HUES6 (cell line): ENCODE results near the gene SLC9A9.

Experiments
- H3K27ac ChIP-seq: 2 replicates; pipeline ENCODE4 v1.7.0; 2013; ENCODE audit warnings: low read depth, mild to moderate bottlenecking, low read length, inconsistent platforms
- H3K27me3 ChIP-seq: 2 replicates; pipeline ENCODE4 v1.6.1; 2013; ENCODE audit warnings: low read length; ENCODE audit not compliant: control insufficient read depth, insufficient read depth
- H3K36me3 ChIP-seq: 2 replicates; pipeline ENCODE4 v1.6.1; 2013; ENCODE audit warnings: low read length; ENCODE audit not compliant: control insufficient read depth, insufficient read depth
- H3K4me1 ChIP-seq: 2 replicates; pipeline ENCODE4 v1.6.1; 2013; ENCODE audit warnings: low read length; ENCODE audit not compliant: control insufficient read depth, insufficient read depth
- H3K4me3 ChIP-seq: 2 replicates; pipeline ENCODE4 v1.5.1; 2013; ENCODE audit warnings: low read depth, low read length
- H3K9ac ChIP-seq: one replicate; pipeline ENCODE4 v1.6.1; 2013; ENCODE audit warnings: mild to moderate bottlenecking, low read length
- H3K9me3 ChIP-seq: 2 replicates; pipeline ENCODE4 v1.6.1; 2013; ENCODE audit warnings: low read depth, low read length; ENCODE audit not compliant: control insufficient read depth, insufficient read depth

SLC9A9 gene

DNA sequence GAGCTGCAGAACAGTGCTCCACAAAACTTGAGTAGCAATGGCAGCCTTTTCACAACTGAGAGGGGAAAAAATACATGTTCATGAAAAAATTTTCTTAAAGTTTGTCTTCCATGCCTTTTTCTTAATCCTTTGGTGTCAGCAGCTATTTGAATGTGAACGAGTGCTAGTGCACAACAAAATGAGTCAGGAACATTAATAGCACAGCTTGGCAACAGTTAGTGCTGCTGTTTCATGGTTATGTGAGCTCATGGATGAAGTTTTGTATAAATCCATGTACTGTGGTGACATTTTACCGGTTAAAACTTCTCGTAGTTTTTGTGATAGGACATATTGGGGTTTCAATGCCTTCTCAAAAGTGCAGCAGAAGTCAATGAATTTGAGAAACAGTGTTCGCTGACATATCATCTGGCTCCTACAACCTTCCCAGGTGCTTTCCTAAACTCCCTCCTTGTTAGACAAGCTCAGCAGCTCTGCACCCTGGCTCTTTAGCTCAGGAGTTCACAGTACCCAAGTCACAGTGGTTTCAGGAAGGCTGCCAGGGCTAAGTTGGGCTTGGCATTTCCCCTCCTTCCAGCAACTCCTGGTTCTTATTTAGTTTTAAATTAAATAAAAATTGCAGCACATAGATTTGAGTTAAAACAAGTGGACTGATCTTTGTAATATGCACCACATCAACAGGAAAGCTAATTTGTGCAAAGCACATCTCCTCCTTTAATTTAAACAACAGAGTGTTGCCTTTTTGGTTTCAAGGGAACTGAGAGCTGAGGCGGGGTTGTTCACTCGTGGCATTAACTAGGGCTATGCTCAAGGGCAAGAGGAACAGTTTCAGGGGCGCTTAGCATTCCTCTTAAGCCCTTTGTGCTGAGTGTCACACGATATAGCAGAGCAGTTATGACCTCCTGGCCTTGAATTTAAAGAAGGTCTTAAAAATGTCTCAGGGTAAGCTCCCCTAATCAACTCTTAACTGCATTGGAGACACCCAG lies 365.9 kb downstream of the SLC9A9 start:
- H3K36me3 ChIP-seq: no peaks in the 10 kb centered on the region
- peaks cover 11% of the 10 kb centered on the region for H3K4me1 ChIP-seq
- H3K4me3 ChIP-seq: no peak overlapping the region
- H3K27ac ChIP-seq: no peak overlapping the region
- no peaks in the 10 kb centered on the region for H3K9me3 ChIP-seq
- H3K9ac ChIP-seq: no peak overlapping the region
- H3K27me3 ChIP-seq: no peaks in the 10 kb centered on the region

DNA sequence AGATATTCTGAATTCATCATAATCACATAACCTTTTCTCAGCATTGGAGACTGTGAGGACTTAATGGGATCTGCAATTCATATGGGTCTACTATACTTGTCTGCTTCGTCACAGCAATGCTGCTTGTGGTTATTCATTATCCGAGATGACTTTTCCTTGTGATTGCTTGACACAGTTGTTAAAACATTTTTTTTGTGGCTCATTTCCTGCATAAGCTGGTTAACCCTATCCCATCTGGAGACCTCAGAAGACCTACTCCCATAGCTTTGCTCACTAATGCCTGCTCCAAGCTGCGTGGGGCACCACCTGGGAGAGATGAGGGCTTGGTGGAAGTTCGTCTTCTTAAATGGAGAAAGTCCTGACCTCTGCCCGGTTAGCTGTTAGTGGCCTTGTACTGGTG lies 367.9 kb downstream of the SLC9A9 start:
- Histone ChIP-seq H3K27ac (no peak overlapping the region), H3K4me3 (no peak overlapping the region), H3K4me1 (peaks cover 12% of the 10 kb centered on the region), H3K9me3 (no peaks in the 10 kb centered on the region), H3K27me3 (no peaks in the 10 kb centered on the region), H3K9ac (no peak overlapping the region), H3K36me3 (no peaks in the 10 kb centered on the region)

DNA sequence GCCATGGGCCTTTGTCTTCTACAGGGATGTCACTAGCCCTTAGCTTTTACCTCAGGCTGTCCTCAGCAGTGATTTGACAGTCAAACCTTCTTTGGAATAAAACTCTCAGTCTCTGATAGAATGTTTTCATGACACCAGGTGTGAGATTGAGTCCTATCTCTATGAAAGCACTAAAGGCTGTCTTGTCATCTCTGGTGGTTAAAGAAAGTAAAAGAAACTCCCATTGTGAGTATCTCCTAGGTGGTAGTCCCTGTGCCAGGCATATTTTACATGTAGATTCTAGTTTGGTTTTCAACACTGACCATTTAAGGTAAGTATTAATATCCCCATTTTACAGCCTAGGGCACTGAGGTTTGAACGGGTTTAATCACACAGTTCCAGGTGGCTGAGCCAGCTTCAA lies 368.5 kb downstream of the SLC9A9 start:
- Histone ChIP-seq H3K27ac (no peak overlapping the region), H3K4me3 (no peak overlapping the region), H3K27me3 (no peaks in the 10 kb centered on the region), H3K9ac (no peak overlapping the region), H3K36me3 (no peaks in the 10 kb centered on the region), H3K4me1 (peaks cover 12% of the 10 kb centered on the region), H3K9me3 (no peaks in the 10 kb centered on the region)

DNA sequence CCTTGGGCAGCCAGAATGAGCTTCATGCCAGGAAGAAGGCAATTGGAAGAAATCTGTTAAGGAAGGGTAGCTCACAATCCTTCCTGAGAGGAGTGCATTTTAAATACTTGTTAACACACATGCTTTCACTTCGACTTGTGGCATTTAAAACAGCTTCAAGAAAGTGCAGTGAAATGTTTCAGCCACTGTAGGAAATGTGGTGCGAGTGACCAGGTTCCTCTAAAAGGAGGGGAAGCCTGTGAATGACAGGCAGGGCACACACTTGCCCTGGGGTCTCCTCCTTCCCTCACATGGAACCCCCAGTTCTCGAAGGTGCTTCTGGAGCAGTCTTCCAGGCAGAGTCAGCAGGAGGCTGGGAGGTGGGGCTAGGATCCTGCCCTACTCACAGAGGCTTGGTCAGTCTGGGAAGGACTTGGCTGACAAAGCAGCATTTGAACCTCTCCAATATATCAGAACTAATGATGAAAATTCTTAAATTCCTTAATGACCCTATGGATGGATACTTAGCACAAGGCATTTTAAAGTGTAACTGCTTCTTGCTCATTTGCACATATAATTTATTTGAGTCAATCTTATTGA lies 370.1 kb downstream of the SLC9A9 start:
- Histone ChIP-seq H3K4me3 (no peak overlapping the region), H3K9me3 (no peaks in the 10 kb centered on the region), H3K36me3 (no peaks in the 10 kb centered on the region), H3K9ac (no peak overlapping the region), H3K4me1 (peaks cover 12% of the 10 kb centered on the region), H3K27me3 (no peaks in the 10 kb centered on the region), H3K27ac (no peak overlapping the region)

DNA sequence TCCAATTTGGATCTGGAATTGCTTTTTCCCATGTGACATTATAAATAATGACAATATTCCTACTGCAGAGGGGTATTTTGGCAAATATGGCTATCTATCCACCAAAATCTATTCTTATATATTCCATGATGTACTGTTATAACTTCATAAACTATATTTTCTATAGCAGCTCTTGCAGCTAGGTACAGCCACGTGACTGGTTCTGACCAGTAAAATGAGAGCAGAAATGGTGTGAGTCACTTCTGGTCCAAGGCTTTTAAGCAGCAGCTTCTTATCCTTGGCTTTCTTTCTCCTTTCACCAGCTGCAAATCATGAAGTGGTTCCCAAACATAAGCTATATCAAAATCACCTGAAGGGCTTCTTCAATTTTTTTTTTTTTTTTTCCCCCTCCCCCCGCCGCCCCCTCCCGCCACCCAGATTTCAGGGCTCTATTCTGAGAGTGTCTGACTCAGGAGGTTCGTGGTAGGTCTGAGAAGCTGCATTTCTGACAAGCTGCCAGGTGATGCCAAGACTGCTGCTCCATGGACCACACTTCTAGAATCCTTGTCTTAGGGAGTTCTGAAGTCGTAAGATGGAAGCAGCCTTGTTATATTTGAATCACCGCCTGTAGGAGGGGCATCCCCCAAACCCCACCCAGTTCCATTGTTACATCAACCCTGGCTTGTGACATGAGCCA lies 371.2 kb downstream of the SLC9A9 start:
- Histone ChIP-seq H3K27me3 (no peaks in the 10 kb centered on the region), H3K9me3 (no peaks in the 10 kb centered on the region), H3K9ac (no peak overlapping the region), H3K36me3 (no peaks in the 10 kb centered on the region), H3K27ac (no peak overlapping the region), H3K4me1 (peaks cover 19% of the 10 kb centered on the region), H3K4me3 (no peak overlapping the region)

DNA sequence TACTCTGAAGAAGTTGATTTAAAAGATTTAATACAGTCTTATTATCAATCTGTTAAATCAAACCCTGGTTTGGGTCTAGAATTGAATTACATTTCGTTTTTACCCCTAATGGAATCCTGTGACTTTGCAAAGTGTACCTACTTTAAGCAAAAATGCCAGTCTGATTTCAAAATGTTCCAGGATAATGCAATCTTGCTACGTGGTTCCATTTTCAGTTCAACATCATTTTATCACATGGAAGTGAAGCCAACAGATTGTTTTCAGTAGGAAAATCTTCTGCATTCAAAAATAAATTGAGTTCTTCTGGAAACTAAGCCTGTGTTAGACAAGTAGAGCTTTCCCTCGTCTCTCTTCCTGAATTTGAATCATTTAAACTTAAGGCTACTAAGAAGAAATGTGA lies 372.3 kb downstream of the SLC9A9 start:
- Histone ChIP-seq H3K4me3 (no peak overlapping the region), H3K27ac (no peak overlapping the region), H3K9me3 (no peaks in the 10 kb centered on the region), H3K9ac (no peak overlapping the region), H3K27me3 (no peaks in the 10 kb centered on the region), H3K4me1 (peaks cover 29% of the 10 kb centered on the region), H3K36me3 (no peaks in the 10 kb centered on the region)

DNA sequence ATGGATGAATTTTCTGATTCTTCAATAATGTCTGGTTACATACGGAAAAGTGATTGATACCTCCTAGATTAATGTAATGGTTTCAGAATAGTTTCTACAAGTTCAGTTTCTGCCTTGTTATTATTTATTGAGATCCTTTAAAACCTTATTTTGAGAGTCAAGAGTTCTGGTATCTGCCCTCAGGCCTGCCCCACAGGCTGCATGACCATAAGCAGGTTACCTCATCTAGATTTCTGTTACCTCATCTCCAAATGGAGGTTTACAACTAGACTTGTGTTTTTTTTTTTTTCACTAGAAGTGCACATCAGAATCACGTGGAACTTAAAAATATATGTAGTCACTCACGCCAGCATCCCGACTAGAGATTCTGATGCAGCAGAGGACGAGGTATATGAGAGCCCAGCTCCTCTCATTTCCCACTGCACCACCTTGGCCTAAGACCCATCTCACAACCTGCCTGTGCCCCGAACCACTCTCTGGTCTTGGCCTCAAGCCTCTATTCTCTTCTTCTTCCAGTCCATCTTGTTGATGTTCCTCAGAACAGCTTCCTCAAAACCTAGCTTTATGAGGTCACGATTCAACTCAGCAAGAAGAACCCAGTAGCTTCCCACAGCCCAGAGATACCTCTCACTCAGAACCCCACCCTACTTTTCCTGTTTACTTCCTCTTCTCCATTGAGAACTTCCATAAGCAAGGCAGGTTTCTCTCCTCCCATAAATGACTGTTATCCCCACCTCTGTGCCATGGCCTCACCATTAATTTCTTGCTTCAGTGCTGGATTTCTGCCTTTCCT lies 375.3 kb downstream of the SLC9A9 start:
- no peaks in the 10 kb centered on the region for H3K9me3 ChIP-seq
- no peak overlapping the region for H3K27ac ChIP-seq
- H3K27me3 ChIP-seq: no peaks in the 10 kb centered on the region
- H3K4me1 ChIP-seq: peaks cover 24% of the 10 kb centered on the region
- H3K36me3 ChIP-seq: no peaks in the 10 kb centered on the region
- H3K4me3 ChIP-seq: no peak overlapping the region
- H3K9ac ChIP-seq: no peak overlapping the region

DNA sequence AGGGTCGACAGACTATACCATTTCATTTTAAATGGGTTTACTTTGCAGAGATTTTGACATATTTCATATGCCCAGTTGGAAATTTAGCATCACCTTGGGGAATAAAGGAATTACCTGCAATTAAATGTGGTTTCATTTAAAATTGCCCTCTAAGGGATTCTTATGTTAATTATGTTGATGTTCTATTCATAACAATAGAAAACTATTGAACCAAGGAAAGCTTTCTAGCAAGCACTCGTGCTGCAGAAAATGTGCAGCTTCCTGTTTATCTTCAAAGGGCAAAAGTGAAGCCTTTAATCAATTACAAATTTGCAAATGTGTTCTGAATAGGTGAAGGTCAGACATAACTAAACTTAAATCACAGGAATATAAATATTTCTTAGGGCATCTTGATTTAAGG lies 376.6 kb downstream of the SLC9A9 start:
- Histone ChIP-seq H3K27ac (no peak overlapping the region), H3K9me3 (no peaks in the 10 kb centered on the region), H3K4me1 (peaks cover 18% of the 10 kb centered on the region), H3K36me3 (no peaks in the 10 kb centered on the region), H3K4me3 (no peak overlapping the region), H3K27me3 (no peaks in the 10 kb centered on the region), H3K9ac (no peak overlapping the region)

DNA sequence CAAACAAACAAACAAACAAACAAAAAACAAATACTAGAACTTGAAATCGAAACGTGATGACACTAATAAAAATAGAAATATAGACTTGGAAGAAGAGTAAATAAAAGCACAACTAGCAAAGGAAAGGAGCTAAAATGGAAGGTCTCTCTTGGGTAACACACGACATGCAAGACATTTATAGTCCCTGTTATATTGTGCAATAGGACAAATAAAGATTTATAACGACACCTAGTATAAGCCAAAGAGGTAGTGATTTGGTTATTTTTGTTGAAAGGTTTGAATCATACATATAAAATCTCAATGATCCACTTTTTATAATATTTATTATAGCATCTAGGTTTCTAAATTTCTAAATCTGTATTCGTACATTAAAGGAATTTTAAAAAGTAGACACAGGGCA lies 379.1 kb downstream of the SLC9A9 start:
- Histone ChIP-seq H3K4me1 (peaks cover 18% of the 10 kb centered on the region), H3K27ac (no peak overlapping the region), H3K9ac (no peak overlapping the region), H3K4me3 (no peak overlapping the region), H3K36me3 (no peaks in the 10 kb centered on the region), H3K9me3 (no peaks in the 10 kb centered on the region), H3K27me3 (no peaks in the 10 kb centered on the region)

DNA sequence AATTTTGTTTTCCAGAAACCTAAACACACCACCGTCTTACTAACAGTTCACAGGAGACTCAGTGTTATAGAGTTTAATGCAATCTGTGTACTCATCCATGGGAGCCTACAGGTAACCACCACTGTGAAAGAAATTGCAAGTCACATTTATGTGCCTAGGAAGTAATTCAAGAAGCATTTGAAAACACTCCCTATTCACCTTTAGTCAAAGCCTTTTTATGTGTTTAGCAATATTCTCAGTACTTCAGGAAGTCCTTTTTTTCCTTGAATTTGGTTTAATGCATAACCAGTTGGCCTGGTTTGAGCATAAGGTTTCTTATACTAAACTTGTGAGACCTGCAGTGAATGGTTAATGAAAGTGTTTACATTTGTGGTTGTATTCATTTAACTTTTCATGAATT lies 382.6 kb downstream of the SLC9A9 start:
- no peak overlapping the region for H3K4me3 ChIP-seq
- no peaks in the 10 kb centered on the region for H3K27me3 ChIP-seq
- H3K9ac ChIP-seq: no peak overlapping the region
- H3K9me3 ChIP-seq: no peaks in the 10 kb centered on the region
- H3K36me3 ChIP-seq: no peaks in the 10 kb centered on the region
- H3K4me1 ChIP-seq: no peaks in the 10 kb centered on the region
- H3K27ac ChIP-seq: no peak overlapping the region
